GM23338 (cell line): ENCODE data around the gene NPAS2. TPM values are rescaled to one million over a fixed set of nuclear protein-coding genes. Genes with fewer than 3 reads are reported as not detected.

Experiments used
- ATAC-seq: fragments of 200-7000 bp; cut with Tn5 transposase; 3 replicates; pipeline ENCODE4 v1.9.1; 2020
- DNase-seq: peaks from one replicate; pipeline ENCODE4 v3.0.0-alpha.2; 2015; ENCODE audit warnings: low spot score
- H2AFZ ChIP-seq: fragments of 200-600 bp; sonication (generic); 2 replicates; pipeline ENCODE4 v1.8.0; 2016; ENCODE audit warnings: antibody characterized with exemption, mild to moderate bottlenecking, moderate library complexity
- H3F3A ChIP-seq: fragments of 200-600 bp; sonication (generic); replicated peaks from 2 replicates; pipeline ENCODE4 v1.8.0; 2017; ENCODE audit warnings: antibody characterized with exemption, mixed run types, low read depth
- H3K27ac ChIP-seq: fragments of 200-600 bp; sonication (generic); 2 replicates; pipeline ENCODE4 v1.6.1; 2016; ENCODE audit warnings: low read depth
- H3K27me3 ChIP-seq: fragments of 200-600 bp; sonication (generic); 2 replicates; pipeline ENCODE4 v1.8.0; 2016; ENCODE audit warnings: mild to moderate bottlenecking, mixed run types, moderate library complexity; ENCODE audit not compliant: insufficient read depth
- H3K36me3 ChIP-seq: fragments of 200-600 bp; sonication (generic); 2 replicates; pipeline ENCODE4 v1.8.0; 2016; ENCODE audit warnings: mild to moderate bottlenecking; ENCODE audit not compliant: insufficient read depth
- H3K4me1 ChIP-seq: fragments of 200-600 bp; sonication (generic); 2 replicates; pipeline ENCODE4 v1.8.0; 2016; ENCODE audit warnings: mild to moderate bottlenecking, moderate library complexity; ENCODE audit not compliant: insufficient read depth
- H3K4me2 ChIP-seq: fragments of 200-600 bp; sonication (generic); 2 replicates; pipeline ENCODE4 v1.7.1; 2017; ENCODE audit warnings: mixed run types
- H3K4me3 ChIP-seq: fragments of 200-600 bp; sonication (generic); 2 replicates; pipeline ENCODE4 v1.6.1; 2016; ENCODE audit warnings: mixed run types
- H3K79me2 ChIP-seq: fragments of 200-600 bp; sonication (generic); replicated peaks from 2 replicates; pipeline ENCODE4 v1.8.0; 2017; ENCODE audit warnings: mild to moderate bottlenecking; ENCODE audit not compliant: insufficient read depth
- H3K9me2 ChIP-seq: fragments of 200-600 bp; sonication (generic); 2 replicates; pipeline ENCODE4 v1.8.0; 2017; ENCODE audit not compliant: insufficient read depth
- H4K20me1 ChIP-seq: fragments of 200-600 bp; sonication (generic); replicated peaks from 2 replicates; pipeline ENCODE4 v1.8.0; 2017; ENCODE audit warnings: mild to moderate bottlenecking; ENCODE audit not compliant: insufficient read depth
- H3K27ac Mint-ChIP-seq: 2 replicates; pipeline ENCODE4 v1.8.0; 2020; ENCODE audit warnings: inconsistent platforms, mild to moderate bottlenecking, moderate library complexity, mixed read lengths
- H3K27me3 Mint-ChIP-seq: 3 replicates; pipeline ENCODE4 v1.8.0; 2022; ENCODE audit warnings: low read depth, mild to moderate bottlenecking, moderate library complexity, mixed read lengths, inconsistent platforms; ENCODE audit not compliant: insufficient read depth, poor library complexity
- H3K36me3 Mint-ChIP-seq: 3 replicates; pipeline ENCODE4 v1.8.0; 2021; ENCODE audit warnings: low read depth, mild to moderate bottlenecking, inconsistent platforms, moderate library complexity, mixed read lengths
- H3K4me1 Mint-ChIP-seq: 3 replicates; pipeline ENCODE4 v1.8.0; 2020; ENCODE audit warnings: mild to moderate bottlenecking, inconsistent platforms, mixed read lengths
- H3K4me3 Mint-ChIP-seq: 3 replicates; pipeline ENCODE4 v1.8.0; 2021; ENCODE audit warnings: moderate library complexity, mild to moderate bottlenecking, inconsistent platforms, mixed read lengths
- H3K9me3 Mint-ChIP-seq: 3 replicates; pipeline ENCODE4 v1.8.0; 2020; ENCODE audit warnings: moderate library complexity, mild to moderate bottlenecking, inconsistent platforms, mixed read lengths
- CREB1 ChIP-seq: fragments of 250-450 bp; sonication (Bioruptor Pico); IDR thresholded peaks from 2 replicates; pipeline ENCODE4 v1.5.0; 2020; ENCODE audit warnings: low read depth, mild to moderate bottlenecking, moderate library complexity
- CTCF ChIP-seq, 2 experiments: fragments of 200-600 bp in 1 of 2; sonication (generic) in 1 of 2; conservative IDR thresholded peaks; 2 replicates each; pipeline versions ENCODE4 v1.5.1 to v1.6.1; 2016 to 2017; ENCODE audit warnings: antibody characterized with exemption in 2 of 2, low read depth in 2 of 2, mild to moderate bottlenecking in 2 of 2, moderate library complexity in 1 of 2
- ETS1 ChIP-seq: IDR thresholded peaks from 2 replicates; pipeline ENCODE4 v1.6.1; 2016; ENCODE audit warnings: antibody characterized with exemption
- NANOG ChIP-seq: IDR thresholded peaks from 2 replicates; pipeline ENCODE4 v1.6.1; 2016; ENCODE audit warnings: antibody characterized with exemption, borderline replicate concordance
- STAT1 ChIP-seq: IDR thresholded peaks from one replicate; pipeline ENCODE4 v1.6.1; 2016; ENCODE audit warnings: antibody characterized with exemption; ENCODE audit not compliant: unreplicated experiment
- ZNF331 ChIP-seq: fragments of 250-450 bp; sonication (Bioruptor Pico); IDR thresholded peaks from 2 replicates; pipeline ENCODE4 v1.5.0; 2020; ENCODE audit warnings: low read depth, mild to moderate bottlenecking, moderate library complexity
- ZNF462 ChIP-seq: fragments of 250-450 bp; sonication (Bioruptor Pico); IDR thresholded peaks from 2 replicates; pipeline ENCODE4 v1.5.0; 2020; ENCODE audit warnings: mild to moderate bottlenecking, moderate library complexity
- polyA plus RNA-seq: library from polyadenylated mRNA; unstranded; fragments of >200 nt; fragmentation: Nextera tagmentation; extraction: Ambion mirVana; gene quantifications from 2 replicates; pipeline ENCODE4 v1.2.1, GENCODE V29; 2016
- total RNA-seq: library from RNA; depleted of rRNA; stranded (reverse); fragments of >200 nt; shearing (Covaris generic); gene quantifications from 2 replicates; pipeline ENCODE4 v1.2.3, GENCODE V29; 2014

Gene NPAS2
- total and polyA plus RNA-seq, 2 experiments from 2014 or later = 0.56 to 1.1 TPM

GRCh38 chr2:100982431-100982861 is 162.5 kb downstream of the NPAS2 start:
- ATAC-seq = peak; percentile 59

GRCh38 chr2:100983201-100983600 is 163.3 kb downstream of the NPAS2 start:
- Histone ChIP-seq H3K9me2 (no peaks in the 10 kb centered on the region), H3K27ac (no peak overlapping the region), H3K4me3 (no peak overlapping the region), H3K79me2 (no peaks in the 10 kb centered on the region), H3K36me3 (no peaks in the 10 kb centered on the region; the same call in 1 of the 2 replicates), H3F3A (no peaks in the 10 kb centered on the region), H4K20me1 (no peaks in the 10 kb centered on the region), H2AFZ (no peak overlapping the region), H3K4me1 (peaks cover 6% of the 10 kb centered on the region; the same call in 1 of the 2 replicates), H3K27me3 (no peaks in the 10 kb centered on the region), H3K4me2 (no peak overlapping the region)
- Mint-ChIP-seq H3K36me3 (no peaks in the 10 kb centered on the region), H3K9me3 (no peaks in the 10 kb centered on the region), H3K4me3 (no peak overlapping the region), H3K27ac (no peak overlapping the region), H3K4me1 (peaks cover 22% of the 10 kb centered on the region), H3K27me3 (no peaks in the 10 kb centered on the region)
- peak; percentile 16; the same call in 1 of the 3 replicates for ATAC-seq
- no peak for DNase-seq
- no peak for TF ChIP-seq CREB1 (CRISPR knock-in tag)
- TF ChIP-seq ZNF462 (CRISPR knock-in tag) = no peak
- no peak for TF ChIP-seq ETS1
- no peak for TF ChIP-seq STAT1
- TF ChIP-seq NANOG = no peak
- TF ChIP-seq ZNF331 = no peak

More at GRCh38 chr2:100982431-100982861, 162.5 kb downstream of the NPAS2 start:
- Mint-ChIP-seq H3K4me3 (no peak overlapping the region), H3K36me3 (no peaks in the 10 kb centered on the region), H3K27me3 (no peaks in the 10 kb centered on the region), H3K4me1 (peaks cover 22% of the 10 kb centered on the region), H3K27ac (no peak overlapping the region), H3K9me3 (no peaks in the 10 kb centered on the region)
- Histone ChIP-seq H3K9me2 (no peaks in the 10 kb centered on the region), H3K27me3 (no peaks in the 10 kb centered on the region), H3K79me2 (no peaks in the 10 kb centered on the region), H3K4me2 (no peak overlapping the region), H3K36me3 (no peaks in the 10 kb centered on the region; the same call in 1 of the 2 replicates), H3K4me3 (no peak overlapping the region), H3K4me1 (peaks cover 6% of the 10 kb centered on the region; the same call in 1 of the 2 replicates), H4K20me1 (no peaks in the 10 kb centered on the region), H3F3A (no peaks in the 10 kb centered on the region), H2AFZ (peak overlapping the region; percentile 80; the same call in 1 of the 2 replicates), H3K27ac (no peak overlapping the region)
- TF ChIP-seq CTCF (conservative IDR thresholded peaks at IDR 0.05; ENCODE audit: low read depth in 2 of 2) (peak in 1 of 2 experiments; percentile 24; a peak in 2 of 4 replicates), NANOG (no peak)
- DNase-seq = peak; percentile 40
